Colonic mucosa (tissue), 4 donors: ENCODE measurements around the gene INPP5F. TPM values are rescaled to one million over a fixed set of nuclear protein-coding genes. Genes with fewer than 3 reads are reported as not detected.

ENCODE experiments used
- DNase-seq: peaks from one replicate; pipeline ENCODE4 v3.0.0-alpha.2; 2020
- H3K27ac ChIP-seq: fragments of 200-600 bp; one replicate; pipeline ENCODE4 v1.8.0; 2021
- H3K27me3 ChIP-seq: fragments of 200-600 bp; one replicate; pipeline ENCODE4 v1.8.0; 2021
- H3K36me3 ChIP-seq: fragments of 200-600 bp; one replicate; pipeline ENCODE4 v1.8.0; 2021
- H3K4me1 ChIP-seq: fragments of 200-600 bp; one replicate; pipeline ENCODE4 v1.8.0; 2021; ENCODE audit warnings: mild to moderate bottlenecking
- H3K4me3 ChIP-seq: fragments of 200-600 bp; one replicate; pipeline ENCODE4 v1.8.0; 2021
- H3K9ac ChIP-seq, 2 donors: one replicate each; pipeline ENCODE4 v1.7.0; 2013; ENCODE audit warnings: control low read depth in 2 of 2, low read depth in 2 of 2, low read length in 2 of 2
- H3K9me3 ChIP-seq: fragments of 200-600 bp; one replicate; pipeline ENCODE4 v1.8.0; 2021
- CTCF ChIP-seq: fragments of 200-600 bp; IDR thresholded peaks from one replicate; pipeline ENCODE4 v1.8.0; 2022; ENCODE audit warnings: antibody characterized with exemption, mild to moderate bottlenecking
- intact Hi-C: fragments of 100-400 bp; cut with DNase I; formaldehyde crosslinking; loops from one replicate; pipeline ENCODE4 v1.14.1; 2022
- total RNA-seq, 2 donors: library from RNA; stranded (reverse); fragmentation: NEBNext Ultra II Directional in 1 of 2; extraction: Animal tissue kit (Norgen Biotek cat#: 25700) in 1 of 2; gene quantifications; one replicate each; pipeline ENCODE4 v1.2.1, GENCODE V29; 2021
- donor health status: healthy.
- donor health status: DM: no; HTN: no; CAD: no.
- donor health status: DM: no; HTN: no; CAD: no.

The INPP5F gene
- total RNA-seq, 2 donors from 2014 or later, result 12.6 to 15.6 TPM

- DNase-seq, result peak; percentile 73
- intact Hi-C loops, result loop anchor here (2.0 kb wide), 1 partner anchor 110 kb away; no protein-coding TSS in a partner anchor
- TF ChIP-seq CTCF, result peak; percentile 88
These were observed 24.8 kb downstream of the INPP5F start for GRCh38 chr10:119750391-119751230.

GRCh38 chr10:119753309-119753708 is 27.5 kb downstream of the INPP5F start:
- Histone ChIP-seq H3K9me3 (no peaks in the 10 kb centered on the region), H3K9ac (no peak overlapping the region), H3K27me3 (no peaks in the 10 kb centered on the region), H3K27ac (no peak overlapping the region), H3K4me3 (no peak overlapping the region), H3K4me1 (no peaks in the 10 kb centered on the region), H3K36me3 (no peaks in the 10 kb centered on the region)
- TF ChIP-seq CTCF, result no peak
- DNase-seq, result no peak
- intact Hi-C loops, result no loop called here

More at GRCh38 chr10:119750391-119751230, 24.8 kb downstream of the INPP5F start:
- Histone ChIP-seq H3K9ac (no peak overlapping the region), H3K27ac (no peak overlapping the region), H3K27me3 (no peaks in the 10 kb centered on the region), H3K4me1 (no peaks in the 10 kb centered on the region), H3K9me3 (no peaks in the 10 kb centered on the region), H3K36me3 (no peaks in the 10 kb centered on the region), H3K4me3 (no peak overlapping the region)

- TF ChIP-seq CTCF, result no peak
- H3K9ac ChIP-seq, result no peak overlapping the region
- no peak overlapping the region for H3K27ac ChIP-seq
- H3K36me3 ChIP-seq, result no peaks in the 10 kb centered on the region
- no peak overlapping the region for H3K4me3 ChIP-seq
- H3K4me1 ChIP-seq, result no peaks in the 10 kb centered on the region
- intact Hi-C loops, result no loop called here
- DNase-seq, result no peak
- H3K9me3 ChIP-seq, result no peaks in the 10 kb centered on the region
- H3K27me3 ChIP-seq, result no peaks in the 10 kb centered on the region
These were observed 28.2 kb downstream of the INPP5F start for GRCh38 chr10:119754085-119754484.

- Histone ChIP-seq H3K4me3 (no peak overlapping the region), H3K27me3 (no peaks in the 10 kb centered on the region), H3K27ac (no peak overlapping the region), H3K9ac (no peak overlapping the region), H3K4me1 (no peaks in the 10 kb centered on the region), H3K36me3 (no peaks in the 10 kb centered on the region), H3K9me3 (no peaks in the 10 kb centered on the region)
- TF ChIP-seq CTCF, result no peak
- intact Hi-C loops, result no loop called here
- no peak for DNase-seq
These were observed 29.1 kb downstream of the INPP5F start for GRCh38 chr10:119754936-119755335.

- no peak for TF ChIP-seq CTCF
- no peak overlapping the region for H3K27ac ChIP-seq
- H3K9me3 ChIP-seq, result no peaks in the 10 kb centered on the region
- DNase-seq, result no peak
- no peaks in the 10 kb centered on the region for H3K4me1 ChIP-seq
- no peaks in the 10 kb centered on the region for H3K36me3 ChIP-seq
- intact Hi-C loops, result no loop called here
- no peak overlapping the region for H3K4me3 ChIP-seq
- H3K27me3 ChIP-seq, result no peaks in the 10 kb centered on the region
- H3K9ac ChIP-seq, result no peak overlapping the region
These were observed 29.6 kb downstream of the INPP5F start for GRCh38 chr10:119755446-119755845.
